Epithelial cell of proximal tubule (primary cell): ENCODE measurements around the gene FAM120B. TPM values are rescaled to one million over a fixed set of nuclear protein-coding genes. Genes with fewer than 3 reads are reported as not detected.
A peak's percentile ranks its signal among the peaks of the same experiment; 100 is the strongest.

Experiments
- DNase-seq: peaks from one replicate; pipeline ENCODE4 v3.0.0-alpha.2; 2011; ENCODE audit warnings: low read depth
- H3K4me3 ChIP-seq: 2 replicates; pipeline ENCODE4 v1.5.1; 2011; ENCODE audit warnings: low read depth, mild to moderate bottlenecking, low read length
- CTCF ChIP-seq: conservative IDR thresholded peaks from 2 replicates; pipeline ENCODE4 v1.5.1; 2012; ENCODE audit warnings: low read depth, mild to moderate bottlenecking, low read length
- total RNA-seq: library from RNA; depleted of rRNA; stranded (reverse); fragments of >200 nt; gene quantifications from 2 replicates; pipeline ENCODE4 v1.2.3, GENCODE V29; 2015

The FAM120B gene
- total RNA-seq, 1 donor from 2014 or later = 5.0 TPM

DNA sequence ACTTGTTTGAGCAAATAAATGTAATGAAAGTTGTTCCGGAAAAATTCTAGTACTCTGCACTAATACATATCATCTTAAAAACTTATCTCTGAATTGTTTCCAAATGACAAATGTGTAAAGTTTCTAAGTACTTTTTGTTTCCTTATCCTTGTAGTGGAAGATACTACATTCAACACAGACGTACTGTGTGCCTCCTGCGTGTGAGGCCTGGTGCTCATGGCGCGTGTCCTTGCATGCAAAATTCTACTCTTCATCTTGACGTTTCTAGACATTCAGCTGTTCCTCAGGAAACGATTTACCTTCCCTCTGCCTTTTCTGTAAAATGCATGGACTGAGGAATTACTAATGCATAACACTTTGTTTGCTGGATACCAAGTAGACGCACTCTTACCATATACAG, 27.1 kb upstream of the FAM120B start:
- H3K4me3 ChIP-seq = no peak overlapping the region
- no peak for TF ChIP-seq CTCF
- DNase-seq = no peak

- TF ChIP-seq CTCF = no peak
- no peak for DNase-seq
- H3K4me3 ChIP-seq = peak overlapping the region; percentile 49
Observed at GRCh38 chr6:170279977-170280688, 26.4 kb upstream of the FAM120B start.

DNA sequence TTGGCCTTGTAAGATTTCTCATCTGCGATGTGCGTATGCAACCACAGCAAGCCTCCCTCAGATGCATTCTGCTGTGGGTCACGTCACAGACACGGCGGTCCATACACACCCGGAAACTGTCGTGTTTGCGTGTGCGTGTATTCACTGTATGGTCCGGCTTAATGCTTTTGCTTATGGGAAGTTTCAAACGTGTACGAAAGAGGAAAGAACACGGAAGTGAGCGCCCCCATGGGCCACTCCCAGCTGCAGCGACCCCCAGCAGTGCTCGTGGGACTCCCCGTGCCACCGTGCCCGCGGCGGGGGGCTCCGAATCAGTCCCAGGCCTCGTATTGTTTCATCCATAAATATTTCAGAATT, 25.9 kb upstream of the FAM120B start:
- peak overlapping the region; percentile 49 for H3K4me3 ChIP-seq
- peak; percentile 9 for TF ChIP-seq CTCF
- DNase-seq = no peak

GRCh38 chr6:170281331-170282292, 24.9 kb upstream of the FAM120B start:
- DNase-seq = no peak
- TF ChIP-seq CTCF = no peak
- no peak overlapping the region for H3K4me3 ChIP-seq

DNA sequence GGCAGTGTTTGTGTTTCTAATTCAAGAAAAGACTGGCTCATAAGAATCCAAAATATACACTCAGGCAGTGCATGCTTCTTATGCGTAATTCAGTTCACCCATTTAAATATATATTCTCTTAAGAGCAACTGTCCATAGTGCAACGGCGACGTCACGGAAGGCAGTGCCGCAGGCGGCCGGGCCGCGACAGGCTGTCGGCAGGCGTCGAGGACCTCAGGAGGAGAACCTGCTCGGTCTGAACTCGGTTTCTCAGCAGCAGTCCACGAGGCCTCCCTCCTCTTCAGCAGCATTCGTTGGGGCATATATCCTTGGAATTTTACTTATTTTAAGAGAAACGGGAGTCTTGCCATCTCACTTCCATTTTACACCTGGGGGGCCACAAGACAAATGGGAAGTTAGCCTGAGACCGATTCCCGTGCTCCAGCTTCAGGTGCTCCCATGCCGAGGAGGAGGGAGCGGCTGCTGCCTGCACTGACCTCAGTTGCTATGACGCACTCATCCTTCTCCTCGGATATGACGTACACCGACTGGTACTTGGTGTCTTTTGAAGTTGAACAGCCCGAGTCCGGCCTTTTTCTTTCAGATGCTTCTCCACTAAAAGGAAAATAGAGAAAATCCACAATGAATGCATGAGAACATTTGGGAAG, 23.9 kb upstream of the FAM120B start:
- DNase-seq = no peak
- H3K4me3 ChIP-seq = no peak overlapping the region
- no peak for TF ChIP-seq CTCF

GRCh38 chr6:170283212-170284081, 23.1 kb upstream of the FAM120B start:
- DNase-seq = no peak
- TF ChIP-seq CTCF = no peak
- H3K4me3 ChIP-seq = no peak overlapping the region
